T-helper 1 cell treated with Interleukin-12 subunit alpha and Interleukin-12 subunit beta and Interleukin-4 antibody, amounts not matched to agents 30 μg/mL and 1 μg/mL, for 36 hours (primary cell): ENCODE measurements around the gene ARID5B.

Experiments
- H3K27ac Mint-ChIP-seq: one replicate; pipeline ENCODE4 v1.8.0; 2021; ENCODE audit warnings: mild to moderate bottlenecking, mixed read lengths
- H3K27me3 Mint-ChIP-seq: one replicate; pipeline ENCODE4 v1.8.0; 2021; ENCODE audit warnings: low read depth, mixed read lengths
- H3K36me3 Mint-ChIP-seq: one replicate; pipeline ENCODE4 v1.8.0; 2021; ENCODE audit warnings: low read depth, mixed read lengths
- H3K4me1 Mint-ChIP-seq: one replicate; pipeline ENCODE4 v1.8.0; 2021; ENCODE audit warnings: low read depth, mixed read lengths
- H3K4me3 Mint-ChIP-seq: one replicate; pipeline ENCODE4 v1.8.0; 2021; ENCODE audit warnings: mild to moderate bottlenecking, moderate library complexity, mixed read lengths
- H3K9me3 Mint-ChIP-seq: one replicate; pipeline ENCODE4 v1.8.0; 2021; ENCODE audit warnings: mixed read lengths

Gene ARID5B

GRCh38 chr10:62000726-62001125 lies 99.2 kb downstream of the ARID5B start:
- H3K27ac Mint-ChIP-seq, result no peak overlapping the region
- no peaks in the 10 kb centered on the region for H3K27me3 Mint-ChIP-seq
- H3K9me3 Mint-ChIP-seq, result peaks cover 14% of the 10 kb centered on the region
- peak overlapping the region; percentile 50 for H3K4me3 Mint-ChIP-seq
- H3K4me1 Mint-ChIP-seq, result peaks cover 71% of the 10 kb centered on the region
- peaks cover 74% of the 10 kb centered on the region for H3K36me3 Mint-ChIP-seq

GRCh38 chr10:62001898-62002297 lies 100.4 kb downstream of the ARID5B start:
- peaks cover 80% of the 10 kb centered on the region for H3K36me3 Mint-ChIP-seq
- peaks cover 72% of the 10 kb centered on the region for H3K4me1 Mint-ChIP-seq
- H3K4me3 Mint-ChIP-seq, result peak overlapping the region; percentile 52
- H3K9me3 Mint-ChIP-seq, result peaks cover 14% of the 10 kb centered on the region
- H3K27ac Mint-ChIP-seq, result peak overlapping the region; percentile 65
- no peaks in the 10 kb centered on the region for H3K27me3 Mint-ChIP-seq

GRCh38 chr10:62002753-62003152 lies 101.3 kb downstream of the ARID5B start:
- Mint-ChIP-seq H3K27ac (no peak overlapping the region), H3K27me3 (no peaks in the 10 kb centered on the region), H3K4me3 (no peak overlapping the region), H3K36me3 (peaks cover 82% of the 10 kb centered on the region), H3K9me3 (peaks cover 14% of the 10 kb centered on the region), H3K4me1 (peaks cover 77% of the 10 kb centered on the region)

- H3K27ac Mint-ChIP-seq, result no peak overlapping the region
- H3K4me3 Mint-ChIP-seq, result no peak overlapping the region
- H3K36me3 Mint-ChIP-seq, result peaks cover 79% of the 10 kb centered on the region
- peaks cover 81% of the 10 kb centered on the region for H3K4me1 Mint-ChIP-seq
- no peaks in the 10 kb centered on the region for H3K27me3 Mint-ChIP-seq
- peaks cover 4% of the 10 kb centered on the region for H3K9me3 Mint-ChIP-seq
Measured at GRCh38 chr10:62004042-62004441, 102.5 kb downstream of the ARID5B start.

- H3K9me3 Mint-ChIP-seq, result no peaks in the 10 kb centered on the region
- H3K36me3 Mint-ChIP-seq, result peaks cover 78% of the 10 kb centered on the region
- no peak overlapping the region for H3K27ac Mint-ChIP-seq
- no peaks in the 10 kb centered on the region for H3K27me3 Mint-ChIP-seq
- H3K4me3 Mint-ChIP-seq, result no peak overlapping the region
- H3K4me1 Mint-ChIP-seq, result peaks cover 84% of the 10 kb centered on the region
Measured at GRCh38 chr10:62005281-62005680, 103.8 kb downstream of the ARID5B start.

GRCh38 chr10:62005687-62006086 lies 104.2 kb downstream of the ARID5B start:
- H3K27ac Mint-ChIP-seq, result no peak overlapping the region
- H3K9me3 Mint-ChIP-seq, result no peaks in the 10 kb centered on the region
- peaks cover 83% of the 10 kb centered on the region for H3K4me1 Mint-ChIP-seq
- H3K4me3 Mint-ChIP-seq, result no peak overlapping the region
- peaks cover 77% of the 10 kb centered on the region for H3K36me3 Mint-ChIP-seq
- H3K27me3 Mint-ChIP-seq, result no peaks in the 10 kb centered on the region

- Mint-ChIP-seq H3K4me1 (peaks cover 82% of the 10 kb centered on the region), H3K36me3 (peaks cover 80% of the 10 kb centered on the region), H3K9me3 (no peaks in the 10 kb centered on the region), H3K4me3 (no peak overlapping the region), H3K27me3 (no peaks in the 10 kb centered on the region), H3K27ac (no peak overlapping the region)
Measured at GRCh38 chr10:62007145-62007544, 105.6 kb downstream of the ARID5B start.

- H3K36me3 Mint-ChIP-seq, result peaks cover 82% of the 10 kb centered on the region
- H3K4me3 Mint-ChIP-seq, result no peak overlapping the region
- no peak overlapping the region for H3K27ac Mint-ChIP-seq
- peaks cover 75% of the 10 kb centered on the region for H3K4me1 Mint-ChIP-seq
- H3K9me3 Mint-ChIP-seq, result no peaks in the 10 kb centered on the region
- no peaks in the 10 kb centered on the region for H3K27me3 Mint-ChIP-seq
Measured at GRCh38 chr10:62008196-62008595, 106.7 kb downstream of the ARID5B start.

- H3K9me3 Mint-ChIP-seq, result no peaks in the 10 kb centered on the region
- peaks cover 82% of the 10 kb centered on the region for H3K36me3 Mint-ChIP-seq
- no peak overlapping the region for H3K4me3 Mint-ChIP-seq
- no peaks in the 10 kb centered on the region for H3K27me3 Mint-ChIP-seq
- H3K4me1 Mint-ChIP-seq, result peaks cover 73% of the 10 kb centered on the region
- H3K27ac Mint-ChIP-seq, result no peak overlapping the region
Measured at GRCh38 chr10:62008946-62009345, 107.4 kb downstream of the ARID5B start.

- H3K4me3 Mint-ChIP-seq, result no peak overlapping the region
- peaks cover 64% of the 10 kb centered on the region for H3K4me1 Mint-ChIP-seq
- no peaks in the 10 kb centered on the region for H3K27me3 Mint-ChIP-seq
- H3K27ac Mint-ChIP-seq, result no peak overlapping the region
- no peaks in the 10 kb centered on the region for H3K9me3 Mint-ChIP-seq
- peaks cover 74% of the 10 kb centered on the region for H3K36me3 Mint-ChIP-seq
Measured at GRCh38 chr10:62010366-62010765, 108.9 kb downstream of the ARID5B start.

GRCh38 chr10:62011558-62011957 lies 110.1 kb downstream of the ARID5B start:
- no peaks in the 10 kb centered on the region for H3K27me3 Mint-ChIP-seq
- no peak overlapping the region for H3K4me3 Mint-ChIP-seq
- no peak overlapping the region for H3K27ac Mint-ChIP-seq
- no peaks in the 10 kb centered on the region for H3K9me3 Mint-ChIP-seq
- peaks cover 61% of the 10 kb centered on the region for H3K4me1 Mint-ChIP-seq
- H3K36me3 Mint-ChIP-seq, result peaks cover 62% of the 10 kb centered on the region

- H3K27ac Mint-ChIP-seq, result no peak overlapping the region
Measured at GRCh38 chr10:62012318-62012717, 110.8 kb downstream of the ARID5B start.

GRCh38 chr10:62014510-62014909 lies 113.0 kb downstream of the ARID5B start:
- peaks cover 55% of the 10 kb centered on the region for H3K4me1 Mint-ChIP-seq
- no peak overlapping the region for H3K27ac Mint-ChIP-seq
- H3K9me3 Mint-ChIP-seq, result no peaks in the 10 kb centered on the region
- no peaks in the 10 kb centered on the region for H3K27me3 Mint-ChIP-seq
- H3K4me3 Mint-ChIP-seq, result no peak overlapping the region
- H3K36me3 Mint-ChIP-seq, result peaks cover 52% of the 10 kb centered on the region

More at GRCh38 chr10:62012318-62012717, 110.8 kb downstream of the ARID5B start:
- H3K9me3 Mint-ChIP-seq, result no peaks in the 10 kb centered on the region
- peaks cover 59% of the 10 kb centered on the region for H3K4me1 Mint-ChIP-seq
- H3K4me3 Mint-ChIP-seq, result no peak overlapping the region
- peaks cover 55% of the 10 kb centered on the region for H3K36me3 Mint-ChIP-seq
- no peaks in the 10 kb centered on the region for H3K27me3 Mint-ChIP-seq

- H3K4me1 Mint-ChIP-seq, result peaks cover 50% of the 10 kb centered on the region
- peaks cover 45% of the 10 kb centered on the region for H3K36me3 Mint-ChIP-seq
Measured at GRCh38 chr10:62015994-62016393, 114.5 kb downstream of the ARID5B start.

GRCh38 chr10:62016623-62017490 lies 115.4 kb downstream of the ARID5B start:
- no peak overlapping the region for H3K27ac Mint-ChIP-seq
- H3K9me3 Mint-ChIP-seq, result no peaks in the 10 kb centered on the region
- H3K27me3 Mint-ChIP-seq, result no peaks in the 10 kb centered on the region
- H3K36me3 Mint-ChIP-seq, result peaks cover 40% of the 10 kb centered on the region
- peaks cover 46% of the 10 kb centered on the region for H3K4me1 Mint-ChIP-seq
- H3K4me3 Mint-ChIP-seq, result no peak overlapping the region

More at GRCh38 chr10:62015994-62016393, 114.5 kb downstream of the ARID5B start:
- Mint-ChIP-seq H3K4me3 (no peak overlapping the region), H3K9me3 (no peaks in the 10 kb centered on the region), H3K27me3 (no peaks in the 10 kb centered on the region), H3K27ac (no peak overlapping the region)
